ENCODE data around the gene C10orf143.
"Not testable (repeated sequence)": the region's sequence is repeated elsewhere in the genome, so short reads cannot be mapped to it uniquely, and the experiment has no call there.

Gene C10orf143

DNA sequence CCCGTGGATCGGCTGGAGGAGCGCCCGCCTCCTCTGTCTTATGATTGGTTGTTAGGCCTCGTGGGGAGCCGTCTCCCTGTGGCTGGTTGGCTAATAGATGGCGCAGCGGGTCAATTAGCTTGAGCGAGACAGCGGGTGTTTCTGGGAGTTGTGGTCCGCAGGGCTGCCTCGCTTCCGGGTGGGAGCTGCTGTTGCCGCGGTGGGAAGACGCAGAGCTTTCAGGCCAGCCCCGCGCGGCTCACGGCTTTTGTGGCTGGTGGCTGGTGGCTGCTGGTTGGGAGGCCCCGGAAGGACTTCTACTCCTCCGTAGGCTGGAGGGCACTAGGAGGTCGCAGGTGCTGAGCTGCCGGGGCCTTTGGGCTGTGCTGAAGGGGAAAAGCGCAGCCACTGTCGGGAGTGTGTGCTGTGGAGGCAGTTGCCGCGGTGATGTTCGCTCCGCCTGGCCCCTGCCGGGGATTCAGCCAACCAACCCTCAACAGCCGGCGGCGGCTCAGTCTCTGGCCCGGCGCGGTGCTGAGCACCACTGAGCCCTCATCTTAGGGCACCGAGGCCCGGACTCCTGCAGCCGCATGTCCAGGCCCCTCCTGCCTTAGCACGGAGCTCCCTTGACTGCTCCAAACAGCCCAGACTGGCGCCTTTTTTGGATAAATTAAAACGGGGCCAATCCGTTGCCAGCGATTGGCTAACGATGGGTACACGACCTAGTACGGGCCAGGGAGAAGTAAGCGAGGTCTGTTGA is 652 bp upstream of the C10orf143 start:
- DNase-seq = peak; percentile 96 to 97

DNA sequence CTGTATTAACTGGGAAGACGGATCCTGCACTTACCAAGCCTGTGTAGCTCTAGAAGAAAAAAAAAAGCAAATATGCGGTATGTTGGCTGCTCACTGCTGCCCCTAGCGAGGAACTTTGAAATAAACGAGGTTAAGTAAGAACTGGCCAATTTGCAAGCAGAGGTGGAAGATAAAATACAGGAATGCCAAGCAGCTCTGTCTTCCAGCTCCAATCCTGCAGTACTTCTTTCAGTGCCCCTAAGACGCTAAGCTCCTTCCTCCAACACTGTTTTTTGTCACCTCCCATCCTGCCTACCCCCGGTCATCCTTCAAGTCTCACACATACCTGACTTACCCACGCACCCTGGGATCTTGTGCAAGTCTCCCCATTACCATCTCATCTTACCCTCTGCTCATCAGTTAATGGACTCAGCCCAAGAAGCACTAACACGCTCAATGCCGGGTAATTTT is 809 bp downstream of the C10orf143 start:
- peak; percentile 76 to 85 for DNase-seq

DNA sequence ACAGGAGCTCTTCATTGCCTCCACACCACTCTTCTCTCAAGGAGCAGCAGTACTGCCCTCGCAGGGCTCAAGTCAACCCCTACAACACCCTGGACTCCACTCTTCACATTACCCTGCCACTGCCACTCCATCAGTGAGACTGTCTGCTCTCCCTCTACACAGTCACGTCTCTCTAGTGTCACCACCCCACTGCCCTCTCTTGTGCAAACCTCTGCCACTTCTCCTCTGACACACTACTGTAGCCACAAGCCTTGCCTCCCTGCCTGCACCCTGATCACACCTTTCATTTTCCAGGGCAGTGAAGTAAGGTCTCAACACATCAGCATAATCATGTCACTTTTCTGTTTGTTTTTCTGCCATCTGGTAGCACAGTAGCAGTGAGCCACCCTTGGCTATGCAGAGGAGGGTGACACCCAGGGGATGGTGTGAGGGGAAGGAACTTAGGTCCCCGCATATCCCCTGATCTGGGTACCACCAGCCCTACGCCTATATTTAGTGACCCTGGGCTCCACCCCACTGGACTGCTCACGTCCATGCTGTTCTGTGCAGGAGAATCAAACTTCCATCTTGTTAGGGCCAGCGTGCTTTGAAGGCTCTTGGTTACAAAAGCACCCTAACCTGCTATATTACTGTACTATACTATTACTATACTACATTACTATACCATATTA is 1.6 kb downstream of the C10orf143 start:
- no peak for DNase-seq

DNA sequence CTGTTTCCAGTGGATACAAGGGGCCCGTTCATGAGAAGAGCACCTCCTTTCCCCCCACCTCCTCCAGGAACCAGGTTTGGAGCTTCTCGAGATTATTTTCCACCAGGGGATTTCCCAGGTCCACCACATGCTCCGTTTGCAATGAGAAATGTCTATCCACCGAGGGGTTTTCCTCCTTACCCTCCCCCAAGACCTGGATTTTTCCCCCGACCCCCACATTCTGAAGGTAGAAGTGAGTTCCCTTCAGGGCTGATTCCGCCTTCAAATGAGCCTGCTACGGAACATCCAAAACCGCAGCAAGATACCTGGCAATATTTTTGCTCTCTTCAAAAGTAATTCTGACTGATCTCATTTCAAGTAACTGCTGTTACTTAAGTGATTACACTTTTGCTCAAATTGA is 2.5 kb downstream of the C10orf143 start:
- peak in 1 of 2 donors; percentile 25 for DNase-seq

- no peak for DNase-seq
These were observed 4.9 kb downstream of the C10orf143 start for GRCh38 chr10:130105724-130106123.

DNA sequence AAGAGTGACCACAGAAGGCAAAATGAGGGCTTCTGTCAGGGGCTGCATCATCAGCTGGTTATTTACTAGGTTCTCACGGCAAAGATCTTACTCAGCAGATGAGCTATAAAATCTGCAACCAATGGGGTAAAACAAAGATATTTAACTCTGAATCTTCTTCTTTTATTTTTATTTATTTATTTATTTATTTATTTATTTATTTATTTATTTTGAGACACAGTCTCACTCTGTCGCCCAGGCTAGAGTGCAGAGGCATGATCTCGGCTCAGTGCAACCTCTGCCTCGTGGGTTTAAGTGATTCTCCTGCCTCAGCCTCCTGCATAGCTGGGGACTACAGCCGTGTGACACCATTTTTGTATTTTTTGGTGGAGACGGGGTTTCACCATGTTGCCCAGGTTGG is 11.3 kb downstream of the C10orf143 start:
- DNase-seq = no peak

GRCh38 chr10:130090565-130090964 is 20.1 kb downstream of the C10orf143 start:
- not testable (repeated sequence) for DNase-seq

DNA sequence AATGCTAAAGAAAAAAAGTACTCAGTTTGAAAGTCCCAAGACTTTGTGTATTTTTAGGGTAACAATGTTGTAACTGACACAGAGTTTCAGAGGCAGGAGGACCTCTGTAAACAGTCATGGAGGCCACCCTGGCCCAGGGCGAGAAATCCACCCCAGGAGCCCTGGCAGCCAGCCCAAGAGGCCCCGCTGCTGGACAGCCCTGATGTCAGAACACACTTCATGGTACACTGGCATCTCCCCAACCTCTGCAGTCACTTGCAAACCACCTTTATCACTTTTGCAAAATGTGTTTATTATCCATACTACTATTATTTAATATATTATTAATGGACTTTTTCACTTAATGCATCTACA is 30.2 kb downstream of the C10orf143 start:
- no peak for DNase-seq

DNA sequence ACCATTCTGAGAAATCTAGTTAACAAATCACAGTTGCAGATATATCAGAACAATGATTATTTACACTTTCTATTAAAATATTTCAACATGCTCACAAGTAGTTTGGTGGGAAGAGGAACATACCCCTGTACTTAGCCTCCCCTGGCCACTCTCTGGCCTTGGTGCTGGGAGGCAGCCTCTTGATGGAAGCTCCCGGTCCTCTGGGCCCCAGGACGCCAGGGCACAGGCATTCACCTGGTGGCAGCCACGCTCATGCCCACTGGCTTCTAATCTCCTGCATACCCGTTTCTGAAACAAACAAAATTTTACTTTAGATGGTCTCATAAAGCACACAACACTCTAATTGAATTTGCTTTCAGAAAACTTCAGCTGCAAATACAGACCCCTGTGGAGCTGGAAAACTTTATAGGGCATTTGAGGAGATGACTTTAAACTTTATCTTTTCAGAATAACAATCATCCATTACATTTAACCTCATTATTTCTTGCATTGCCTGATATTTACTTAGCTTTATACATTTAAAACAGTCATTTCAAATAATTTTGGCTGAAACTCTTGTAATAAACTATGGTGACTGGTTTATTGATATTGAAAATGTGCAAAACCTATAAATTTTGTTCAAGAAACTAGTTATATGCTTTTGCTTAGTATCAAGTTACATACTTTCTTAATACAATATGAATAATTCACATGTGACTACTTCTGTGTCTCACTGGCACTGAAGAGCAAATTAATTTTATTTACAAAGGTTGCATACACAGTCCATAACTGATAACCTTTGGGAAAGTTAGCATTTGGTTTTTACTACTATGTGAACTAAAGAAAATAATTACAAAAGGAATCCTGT is 30.8 kb downstream of the C10orf143 start:
- no peak for DNase-seq

- DNase-seq = no peak
These were observed 32.5 kb downstream of the C10orf143 start for GRCh38 chr10:130078120-130078519.

GRCh38 chr10:130076681-130077080 is 33.9 kb downstream of the C10orf143 start:
- DNase-seq = no peak

DNA sequence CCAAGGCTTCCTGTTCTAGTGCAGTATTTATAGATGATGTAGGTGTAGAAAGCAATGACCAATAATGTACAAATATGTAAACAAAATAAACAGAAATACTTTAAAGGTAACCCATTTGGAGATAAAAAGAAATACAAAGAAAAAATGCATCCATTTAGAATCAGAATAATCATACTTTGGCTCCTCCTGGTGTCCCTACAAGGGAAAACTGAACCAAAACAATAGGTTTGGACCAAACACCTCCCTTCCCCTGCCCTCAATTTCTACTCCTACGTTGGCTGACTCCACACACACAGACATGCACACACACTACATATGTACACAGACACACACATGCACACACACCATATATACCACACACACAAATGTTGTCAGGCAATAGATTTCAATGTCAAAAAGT is 36.0 kb downstream of the C10orf143 start:
- DNase-seq = no peak

- DNase-seq = no peak
These were observed 36.7 kb downstream of the C10orf143 start for GRCh38 chr10:130073912-130074311.

GRCh38 chr10:130072247-130072646 is 38.4 kb downstream of the C10orf143 start:
- DNase-seq = no peak

DNA sequence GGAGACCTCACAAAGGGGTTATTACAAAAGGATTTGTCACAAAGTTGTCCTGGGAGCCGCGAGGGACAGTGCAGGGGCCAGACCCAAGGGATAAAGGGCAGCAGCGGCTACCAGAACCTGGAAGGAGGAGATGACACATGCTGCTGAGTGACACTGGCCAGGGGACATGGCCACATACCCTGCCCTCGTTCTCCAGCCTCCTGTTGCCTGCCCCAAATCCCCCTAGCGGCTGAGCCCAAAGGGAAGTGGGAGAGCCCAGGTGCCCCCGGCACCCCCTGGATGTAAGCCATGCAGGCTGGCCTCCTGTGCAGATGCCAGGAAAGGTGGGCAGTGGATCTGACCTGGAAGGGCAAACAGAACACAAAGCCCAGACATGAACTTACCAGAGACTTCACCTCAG is 42.7 kb downstream of the C10orf143 start:
- DNase-seq = no peak

GRCh38 chr10:130066743-130067142 is 43.9 kb downstream of the C10orf143 start:
- DNase-seq = no peak

DNA sequence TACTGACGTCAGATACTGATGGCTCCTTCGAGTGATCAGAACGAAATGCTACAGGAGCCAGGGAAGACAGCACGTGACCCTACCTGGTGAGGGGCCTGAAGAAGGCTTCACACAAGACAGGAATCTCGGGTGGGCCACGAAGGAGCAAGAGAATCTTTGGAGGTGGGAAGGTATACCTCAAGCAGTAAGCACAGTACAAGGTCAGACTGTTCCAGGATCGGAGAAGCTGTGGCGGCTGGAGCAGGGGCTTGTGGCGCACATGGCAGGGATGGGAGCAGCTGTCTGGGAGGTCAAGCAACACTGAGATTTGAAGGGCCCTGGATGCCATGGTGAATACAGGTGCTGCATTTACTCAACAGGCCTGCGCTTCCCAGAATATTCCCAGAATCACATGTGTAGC is 45.4 kb downstream of the C10orf143 start:
- DNase-seq = no peak

DNA sequence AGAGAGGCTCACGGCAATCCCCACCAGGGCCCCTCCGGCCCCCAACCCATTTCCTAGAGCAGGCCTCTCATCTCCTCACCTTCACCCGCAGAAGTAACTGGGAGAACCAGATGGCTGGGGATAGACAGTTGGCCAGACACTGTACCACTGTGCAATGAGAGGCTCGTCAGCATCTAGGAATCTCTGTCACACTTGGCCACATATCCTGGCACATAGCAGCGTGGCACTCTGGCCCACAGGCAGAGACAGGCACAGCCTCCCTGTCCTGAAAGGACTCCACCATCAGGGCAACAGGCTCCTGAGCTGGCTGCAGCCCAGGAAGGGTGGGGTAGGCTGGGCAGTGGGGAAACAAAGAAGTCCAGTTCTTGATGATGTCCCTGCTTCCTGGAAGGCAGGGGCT is 45.8 kb downstream of the C10orf143 start:
- no peak for DNase-seq

DNA sequence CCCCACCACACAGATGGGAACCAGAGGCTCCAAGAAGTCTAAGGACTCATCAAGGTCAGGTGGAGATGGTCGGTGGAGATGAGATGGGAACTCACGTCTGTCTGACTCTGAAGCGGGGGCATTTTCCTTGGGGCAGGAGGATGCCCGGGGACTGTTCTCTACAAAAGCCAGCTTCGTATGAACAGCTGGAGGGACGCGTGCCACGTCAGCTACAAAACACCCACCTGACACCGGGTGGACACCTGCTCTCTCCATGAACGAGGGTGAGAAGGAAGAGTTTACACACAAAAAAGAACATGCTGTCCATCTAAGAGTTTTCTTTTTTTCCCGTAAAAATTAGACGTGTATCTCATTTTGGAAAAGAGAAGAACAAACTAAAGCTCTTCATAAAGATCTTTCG is 47.7 kb downstream of the C10orf143 start:
- DNase-seq = no peak

DNA sequence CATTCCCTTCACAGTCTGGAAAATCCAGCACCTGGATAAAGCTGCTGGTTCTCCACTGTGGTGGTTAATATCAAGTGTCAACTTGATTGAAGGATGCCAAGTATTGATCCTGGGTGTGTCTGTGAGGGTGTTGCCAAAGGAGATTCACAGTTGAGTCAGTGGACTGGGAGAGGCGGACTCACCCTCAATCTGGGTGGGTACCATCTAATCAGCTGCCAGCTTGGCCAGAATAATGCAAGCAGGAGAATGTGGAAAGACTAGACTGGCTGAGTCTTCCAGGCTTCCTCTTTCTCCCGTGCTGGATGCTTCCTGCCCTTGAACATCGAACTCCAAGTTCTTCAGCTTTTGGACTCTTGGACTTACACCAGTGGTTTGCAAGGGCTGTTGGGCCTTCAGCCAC is 48.4 kb downstream of the C10orf143 start:
- no peak for DNase-seq

DNA sequence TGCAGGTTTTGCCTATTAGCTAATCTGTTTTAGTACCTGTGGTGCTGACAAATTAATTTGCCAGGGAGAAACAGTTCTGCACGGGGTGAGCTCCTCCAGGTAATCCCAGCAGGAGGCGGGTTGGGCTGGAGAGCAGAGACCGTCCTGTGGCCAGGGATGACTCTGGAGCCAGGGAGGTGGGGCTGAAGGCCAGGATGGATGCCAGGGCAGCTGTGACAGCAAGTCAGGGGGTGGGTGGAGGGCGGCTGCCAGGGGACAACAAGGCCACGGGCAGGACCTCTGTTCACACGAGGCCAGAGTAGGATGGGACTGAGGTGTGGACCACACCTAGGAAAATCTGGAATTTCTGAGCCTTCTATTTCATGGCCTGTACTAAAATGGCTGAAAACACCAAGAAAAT is 48.9 kb downstream of the C10orf143 start:
- DNase-seq = no peak

DNA sequence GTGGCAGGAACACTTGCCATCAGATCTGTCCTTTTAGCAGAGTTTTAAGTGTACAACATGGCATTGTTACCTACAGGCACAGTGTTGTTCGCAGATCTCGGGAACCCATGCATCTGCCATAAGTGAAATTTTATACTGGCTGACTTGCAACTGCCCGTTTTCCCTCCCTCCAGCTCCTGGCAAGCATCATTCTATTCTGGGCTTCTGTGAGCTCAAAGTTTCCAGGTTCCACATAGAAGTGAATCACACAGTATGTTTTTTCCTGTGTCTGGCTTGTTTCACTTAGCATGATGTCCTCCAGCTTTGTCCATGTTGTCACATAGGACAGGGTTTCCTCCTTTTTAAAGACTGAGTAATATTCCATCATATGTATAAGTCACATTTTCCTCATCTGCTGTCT is 56.6 kb downstream of the C10orf143 start:
- no peak for DNase-seq

GRCh38 chr10:130053561-130053960 is 57.1 kb downstream of the C10orf143 start:
- no peak for DNase-seq

DNA sequence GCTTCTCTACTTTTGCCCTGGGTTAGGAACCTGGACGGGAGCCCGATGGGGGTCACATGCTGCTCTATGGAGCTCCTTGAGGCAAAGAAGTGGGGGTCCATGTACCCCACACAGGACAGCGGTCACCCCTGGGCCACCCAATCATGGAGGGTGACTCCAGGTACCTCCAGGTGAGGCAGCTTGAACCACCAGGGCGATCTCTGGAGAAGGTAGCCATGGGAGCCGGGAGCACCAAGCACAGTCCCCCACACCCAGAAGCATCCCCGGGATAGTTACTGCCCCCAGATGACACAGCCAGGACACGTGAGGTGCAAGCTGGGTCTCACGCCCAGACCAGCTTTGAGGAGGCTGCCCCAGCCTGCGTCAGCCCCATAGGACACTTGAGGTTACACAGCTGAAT is 58.4 kb downstream of the C10orf143 start:
- no peak for DNase-seq

All from CD4-positive, alpha-beta T cell treated with Interleukin-4 for 1 hour (primary cell).